MM.1S (cell line): ENCODE results near the gene MAP9.

Source experiments
- DNase-seq: peaks from one replicate; pipeline ENCODE4 v3.0.0-alpha.2; 2015
- H2AFZ ChIP-seq: fragments of 300-600 bp; sonication (generic); 2 replicates; pipeline ENCODE4 v1.6.0; 2016; ENCODE audit warnings: antibody characterized with exemption, low read length
- H3F3A ChIP-seq: fragments of 300-600 bp; sonication (generic); 2 replicates; pipeline ENCODE4 v1.6.1; 2016; ENCODE audit warnings: mild to moderate bottlenecking, antibody characterized with exemption, low read length, moderate library complexity, mixed read lengths; ENCODE audit not compliant: insufficient read depth
- H3K27ac ChIP-seq: fragments of 300-600 bp; sonication (generic); 2 replicates; pipeline ENCODE4 v1.5.1; 2016; ENCODE audit warnings: mild to moderate bottlenecking, low read length
- H3K27me3 ChIP-seq: fragments of 300-600 bp; sonication (generic); replicated peaks from 2 replicates; pipeline ENCODE4 v1.6.0; 2016; ENCODE audit warnings: low read length; ENCODE audit not compliant: insufficient read depth
- H3K36me3 ChIP-seq: fragments of 300-600 bp; sonication (generic); replicated peaks from 2 replicates; pipeline ENCODE4 v1.6.1; 2016; ENCODE audit warnings: mild to moderate bottlenecking, low read length, mixed read lengths; ENCODE audit not compliant: insufficient read depth
- H3K4me1 ChIP-seq: fragments of 300-600 bp; sonication (generic); 2 replicates; pipeline ENCODE4 v1.6.1; 2016; ENCODE audit warnings: low read length, mixed read lengths
- H3K4me2 ChIP-seq: fragments of 300-600 bp; sonication (generic); 2 replicates; pipeline ENCODE4 v1.6.0; 2016; ENCODE audit warnings: low read depth, low read length
- H3K4me3 ChIP-seq: fragments of 300-600 bp; sonication (generic); 2 replicates; pipeline ENCODE4 v1.5.1; 2016; ENCODE audit warnings: low read length, mixed read lengths
- H3K79me2 ChIP-seq: fragments of 300-600 bp; sonication (generic); 2 replicates; pipeline ENCODE4 v1.6.1; 2016; ENCODE audit warnings: mixed run types, low read length, mixed read lengths
- H3K9ac ChIP-seq: fragments of 300-600 bp; sonication (generic); 2 replicates; pipeline ENCODE4 v1.6.1; 2016; ENCODE audit warnings: low read length, mixed read lengths
- H3K9me2 ChIP-seq: fragments of 300-600 bp; sonication (generic); replicated peaks from 2 replicates; pipeline ENCODE4 v1.6.1; 2016; ENCODE audit warnings: mild to moderate bottlenecking, low read length, mixed read lengths; ENCODE audit not compliant: insufficient read depth
- H3K9me3 ChIP-seq: fragments of 300-600 bp; sonication (generic); replicated peaks from 2 replicates; pipeline ENCODE4 v1.6.1; 2016; ENCODE audit warnings: mild to moderate bottlenecking, low read length, mixed read lengths; ENCODE audit not compliant: insufficient read depth
- H4K20me1 ChIP-seq: fragments of 300-600 bp; sonication (generic); 2 replicates; pipeline ENCODE4 v1.6.1; 2016; ENCODE audit warnings: mild to moderate bottlenecking, low read length, moderate library complexity, mixed read lengths; ENCODE audit not compliant: insufficient read depth
- EZH2 ChIP-seq: fragments of 300-600 bp; sonication (generic); optimal IDR thresholded peaks from 2 replicates; pipeline ENCODE3; 2017; ENCODE audit warnings: low read depth, mild to moderate bottlenecking, antibody characterized with exemption, low read length, mixed read lengths
- EZH2phosphoT487 ChIP-seq: fragments of 300-600 bp; sonication (generic); IDR thresholded peaks from 2 replicates; pipeline ENCODE4 v1.6.1; 2018; ENCODE audit warnings: antibody characterized with exemption, low read length
- TF ChIP-seq, protein P1 (sequence below): fragments of 300-600 bp; sonication (generic); IDR thresholded peaks from 2 replicates; pipeline ENCODE4 v1.5.1; 2016; ENCODE audit warnings: antibody characterized with exemption, low read length, mixed read lengths

The MAP9 gene

GRCh38 chr4:155338196-155338595, 38.6 kb downstream of the MAP9 start:
- DNase-seq, result no peak
- Histone ChIP-seq H3K4me1 (no peaks in the 10 kb centered on the region), H3K4me2 (no peak overlapping the region), H3K36me3 (no peaks in the 10 kb centered on the region), H3K9ac (no peak overlapping the region), H4K20me1 (no peaks in the 10 kb centered on the region), H3K4me3 (no peak overlapping the region), H3K27ac (no peak overlapping the region), H3K27me3 (no peaks in the 10 kb centered on the region), H3F3A (no peaks in the 10 kb centered on the region), H3K79me2 (no peaks in the 10 kb centered on the region), H3K9me2 (no peaks in the 10 kb centered on the region), H3K9me3 (no peaks in the 10 kb centered on the region), H2AFZ (no peak overlapping the region)
- TF ChIP-seq EZH2 (no peak), EZH2phosphoT487 (no peak)
- TF ChIP-seq, protein P1, sequence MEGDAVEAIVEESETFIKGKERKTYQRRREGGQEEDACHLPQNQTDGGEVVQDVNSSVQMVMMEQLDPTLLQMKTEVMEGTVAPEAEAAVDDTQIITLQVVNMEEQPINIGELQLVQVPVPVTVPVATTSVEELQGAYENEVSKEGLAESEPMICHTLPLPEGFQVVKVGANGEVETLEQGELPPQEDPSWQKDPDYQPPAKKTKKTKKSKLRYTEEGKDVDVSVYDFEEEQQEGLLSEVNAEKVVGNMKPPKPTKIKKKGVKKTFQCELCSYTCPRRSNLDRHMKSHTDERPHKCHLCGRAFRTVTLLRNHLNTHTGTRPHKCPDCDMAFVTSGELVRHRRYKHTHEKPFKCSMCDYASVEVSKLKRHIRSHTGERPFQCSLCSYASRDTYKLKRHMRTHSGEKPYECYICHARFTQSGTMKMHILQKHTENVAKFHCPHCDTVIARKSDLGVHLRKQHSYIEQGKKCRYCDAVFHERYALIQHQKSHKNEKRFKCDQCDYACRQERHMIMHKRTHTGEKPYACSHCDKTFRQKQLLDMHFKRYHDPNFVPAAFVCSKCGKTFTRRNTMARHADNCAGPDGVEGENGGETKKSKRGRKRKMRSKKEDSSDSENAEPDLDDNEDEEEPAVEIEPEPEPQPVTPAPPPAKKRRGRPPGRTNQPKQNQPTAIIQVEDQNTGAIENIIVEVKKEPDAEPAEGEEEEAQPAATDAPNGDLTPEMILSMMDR, result no peak

DNA sequence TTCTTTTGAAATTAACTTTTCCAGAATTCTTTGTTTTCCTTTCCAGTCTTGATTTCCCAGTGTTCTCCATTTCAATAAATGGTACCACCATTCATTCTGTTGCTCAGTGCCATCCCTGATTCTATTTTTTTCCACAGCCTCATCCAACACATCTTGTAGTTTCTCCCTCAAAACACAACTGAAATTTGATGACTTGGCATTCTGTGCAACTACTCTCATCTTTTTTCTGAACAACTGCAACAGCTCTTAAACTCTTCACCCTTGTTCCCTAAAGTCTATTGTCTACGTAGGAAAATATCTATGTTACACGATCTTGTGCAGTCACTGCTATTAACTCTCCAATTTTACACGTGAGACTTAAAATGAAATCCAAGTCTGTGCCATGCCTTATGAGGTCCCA, 40.5 kb downstream of the MAP9 start:
- Histone ChIP-seq H4K20me1 (no peaks in the 10 kb centered on the region), H3K4me2 (no peak overlapping the region), H3F3A (no peaks in the 10 kb centered on the region), H3K4me1 (no peaks in the 10 kb centered on the region), H3K27ac (no peak overlapping the region), H3K9me2 (no peaks in the 10 kb centered on the region), H3K79me2 (no peaks in the 10 kb centered on the region), H3K4me3 (no peak overlapping the region), H3K9ac (no peak overlapping the region), H3K36me3 (no peaks in the 10 kb centered on the region), H2AFZ (no peak overlapping the region), H3K27me3 (no peaks in the 10 kb centered on the region), H3K9me3 (no peaks in the 10 kb centered on the region)
- TF ChIP-seq, protein P1, result no peak
- no peak for TF ChIP-seq EZH2
- DNase-seq, result no peak

DNA sequence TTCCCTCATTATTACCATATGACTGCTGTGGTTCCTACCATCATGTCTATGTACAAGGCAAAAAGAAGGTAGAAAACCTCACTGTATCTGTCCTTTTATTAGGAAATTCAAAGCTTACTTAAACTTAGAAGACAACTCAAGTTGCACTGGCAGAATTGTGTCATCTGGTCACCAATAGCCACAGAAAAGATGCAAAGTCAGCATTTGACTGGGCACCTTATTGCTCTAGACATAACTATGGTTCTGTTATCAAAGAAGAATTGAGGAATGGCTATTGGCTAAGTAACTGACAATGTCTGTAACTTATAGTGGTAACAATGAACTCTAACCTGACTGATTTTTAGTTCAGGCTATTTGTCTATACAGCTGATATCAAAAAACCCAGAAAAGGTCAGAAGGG, 45.3 kb downstream of the MAP9 start:
- TF ChIP-seq EZH2 (no peak), EZH2phosphoT487 (no peak)
- TF ChIP-seq, protein P1, result no peak
- no peak for DNase-seq
- Histone ChIP-seq H3K27me3 (no peaks in the 10 kb centered on the region), H2AFZ (no peak overlapping the region), H3F3A (no peaks in the 10 kb centered on the region), H3K4me3 (no peak overlapping the region), H4K20me1 (no peaks in the 10 kb centered on the region), H3K4me1 (no peaks in the 10 kb centered on the region), H3K79me2 (no peaks in the 10 kb centered on the region), H3K9me3 (no peaks in the 10 kb centered on the region), H3K9ac (no peak overlapping the region), H3K4me2 (no peak overlapping the region), H3K27ac (no peak overlapping the region), H3K36me3 (no peaks in the 10 kb centered on the region), H3K9me2 (no peaks in the 10 kb centered on the region)
